UCSD-AML1 (cell line): ENCODE results near the gene PCNX1.
"Not testable (repeated sequence)": the region's sequence is repeated elsewhere in the genome, so short reads cannot be mapped to it uniquely, and the experiment has no call there.

Experiments
- DNase-seq: peaks from one replicate; lab custom pipeline; 2025; ENCODE audit not compliant: unreplicated experiment; lab: John Stamatoyannopoulos, UW

Gene PCNX1

DNA sequence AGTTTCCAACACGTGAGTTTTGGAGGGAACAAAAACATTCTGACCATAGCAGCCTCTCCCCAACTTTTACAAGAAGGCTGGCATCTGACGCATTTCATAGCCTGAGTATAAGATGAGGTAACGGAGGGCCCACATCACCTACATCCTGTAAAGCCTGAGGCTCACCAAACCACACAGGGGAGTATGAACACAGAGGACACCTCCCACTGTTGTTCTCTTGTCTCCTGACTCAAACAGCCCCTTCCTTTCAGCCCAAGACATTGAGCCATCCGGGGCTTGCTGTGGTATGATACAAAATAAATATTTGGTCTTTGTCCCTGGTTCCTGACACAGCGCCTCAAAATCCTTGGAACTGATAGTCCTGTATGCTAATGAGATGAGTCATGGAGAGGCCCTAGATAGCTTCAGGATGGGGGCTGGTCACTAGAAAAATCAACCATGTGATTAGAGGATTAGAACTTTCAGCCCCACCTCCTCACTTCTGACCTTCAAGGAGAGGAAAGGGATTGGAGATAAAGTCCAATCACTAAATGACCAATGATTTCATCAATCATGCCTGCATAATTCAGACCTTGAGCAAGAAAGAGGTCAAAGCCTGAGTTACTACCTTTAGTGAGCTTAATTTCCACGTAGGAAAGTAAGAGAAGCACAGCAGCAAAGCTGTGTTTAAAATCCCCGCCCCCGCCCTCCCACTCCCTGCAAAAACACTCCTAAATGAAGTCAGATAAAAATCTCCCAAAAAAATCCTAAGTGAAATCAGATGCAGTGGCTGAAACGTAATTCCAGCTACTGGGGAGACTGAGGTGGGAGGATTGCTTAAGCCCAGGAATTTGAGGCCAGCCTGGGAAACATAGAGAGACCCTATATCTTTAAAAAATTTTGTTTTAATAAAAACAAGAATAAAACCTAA is 236.4 kb downstream of the PCNX1 start:
- DNase-seq = no peak

DNA sequence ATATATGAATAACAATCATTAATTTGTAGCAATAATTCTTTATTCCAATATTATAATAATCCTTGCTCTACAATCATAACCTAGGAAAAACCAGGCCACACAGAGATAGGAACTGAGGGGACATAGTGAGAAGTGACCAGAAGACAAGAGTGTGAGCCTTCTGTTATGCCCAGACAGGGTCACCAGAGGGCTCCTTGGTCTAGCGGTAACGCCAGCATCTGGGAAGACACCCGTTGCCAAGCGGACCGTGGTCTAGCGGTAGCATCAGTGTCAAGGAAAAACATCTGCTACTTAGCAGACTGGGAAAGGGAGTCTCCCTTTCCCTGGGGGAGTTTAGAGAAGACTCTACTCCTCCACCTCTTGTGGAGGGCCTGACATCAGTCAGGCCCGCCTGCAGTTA is 240.1 kb downstream of the PCNX1 start:
- not testable (repeated sequence) for DNase-seq

GRCh38 chr14:71148627-71149026 is 241.4 kb downstream of the PCNX1 start:
- DNase-seq = no peak

DNA sequence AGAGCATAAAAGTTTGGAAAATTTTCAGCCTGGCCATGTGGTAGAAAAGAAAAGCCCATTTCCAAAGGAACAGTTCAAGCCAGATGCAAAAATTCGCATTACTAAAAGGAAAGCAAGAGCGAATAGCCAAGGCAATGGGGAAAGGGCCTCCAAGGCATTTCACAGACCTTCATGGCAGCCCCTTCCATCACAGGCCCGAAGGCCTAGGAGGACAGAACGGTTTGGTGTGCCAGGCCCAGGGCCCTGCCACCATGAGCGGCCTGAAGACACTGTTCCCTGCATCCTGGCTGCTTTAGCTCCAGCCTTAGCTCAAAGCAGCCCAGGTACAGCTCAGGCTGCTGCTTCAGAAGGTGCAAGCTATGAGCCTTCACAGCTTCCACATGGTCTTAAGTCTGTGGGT is 243.5 kb downstream of the PCNX1 start:
- DNase-seq = no peak

DNA sequence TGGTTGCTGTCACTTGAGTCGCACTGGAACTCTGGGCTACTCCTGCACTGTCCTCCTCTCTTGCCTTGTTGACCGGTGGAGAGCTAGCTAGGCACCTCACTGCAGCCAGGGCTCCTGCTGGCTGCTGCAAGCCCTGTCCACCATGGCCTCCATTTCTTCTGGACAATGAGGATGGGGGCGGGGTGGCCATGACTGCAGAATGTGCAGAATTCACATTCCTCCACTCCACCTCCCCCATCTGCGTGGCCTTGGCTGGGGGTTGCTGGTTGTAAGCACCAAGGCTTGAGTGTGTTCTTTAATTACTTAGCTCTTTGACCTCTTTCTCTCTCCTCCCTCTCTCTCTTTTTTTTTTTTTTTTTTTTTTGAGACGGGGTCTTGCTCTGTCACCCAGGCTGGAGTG is 248.5 kb downstream of the PCNX1 start:
- no peak for DNase-seq

DNA sequence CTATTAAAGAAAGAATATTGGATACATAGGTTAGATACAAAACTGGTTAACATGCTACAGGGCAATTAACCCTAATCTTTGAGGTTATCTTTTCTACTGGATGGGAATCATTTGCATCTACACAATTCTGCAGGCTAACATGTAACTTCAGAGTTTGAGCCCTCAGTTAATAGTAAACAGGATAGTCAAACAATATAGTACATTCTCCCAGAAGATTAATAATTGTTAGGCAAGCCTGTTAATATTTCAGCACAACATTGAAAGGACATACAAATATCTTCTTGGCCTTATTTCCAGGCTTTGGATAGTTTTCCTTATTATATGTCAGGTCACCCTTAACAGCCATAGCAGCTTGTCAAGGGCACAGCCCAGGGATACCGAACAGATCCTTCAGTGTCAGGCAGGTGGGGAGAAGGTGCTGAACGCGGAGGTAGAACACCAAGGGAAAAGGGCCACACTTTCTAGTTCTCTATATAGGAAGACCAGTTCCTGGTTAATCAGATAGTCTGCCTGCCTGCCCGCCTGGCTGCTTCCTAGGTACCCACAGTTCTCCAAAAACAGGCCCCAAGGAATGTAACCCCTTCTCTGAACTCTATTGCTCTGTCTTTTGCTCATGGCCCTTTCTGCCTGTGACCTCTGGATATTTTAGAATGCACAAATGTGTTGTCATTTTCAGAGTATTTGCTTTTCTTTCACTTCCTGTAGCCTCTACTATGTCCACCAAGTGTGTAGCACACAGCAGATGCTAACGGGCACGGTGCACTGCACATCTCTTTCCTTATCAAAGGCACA is 256.0 kb downstream of the PCNX1 start:
- DNase-seq = no peak

- DNase-seq = no peak
Measured at GRCh38 chr14:71163842-71164629, 256.8 kb downstream of the PCNX1 start.
